MM.1S (cell line): ENCODE results near the gene DCBLD1.

Source experiments
- DNase-seq: peaks from one replicate; pipeline ENCODE4 v3.0.0-alpha.2; 2015
- H2AFZ ChIP-seq: fragments of 300-600 bp; sonication (generic); 2 replicates; pipeline ENCODE4 v1.6.0; 2016; ENCODE audit warnings: antibody characterized with exemption, low read length
- H3F3A ChIP-seq: fragments of 300-600 bp; sonication (generic); 2 replicates; pipeline ENCODE4 v1.6.1; 2016; ENCODE audit warnings: mild to moderate bottlenecking, antibody characterized with exemption, low read length, moderate library complexity, mixed read lengths; ENCODE audit not compliant: insufficient read depth
- H3K27ac ChIP-seq: fragments of 300-600 bp; sonication (generic); 2 replicates; pipeline ENCODE4 v1.5.1; 2016; ENCODE audit warnings: mild to moderate bottlenecking, low read length
- H3K27me3 ChIP-seq: fragments of 300-600 bp; sonication (generic); replicated peaks from 2 replicates; pipeline ENCODE4 v1.6.0; 2016; ENCODE audit warnings: low read length; ENCODE audit not compliant: insufficient read depth
- H3K36me3 ChIP-seq: fragments of 300-600 bp; sonication (generic); replicated peaks from 2 replicates; pipeline ENCODE4 v1.6.1; 2016; ENCODE audit warnings: mild to moderate bottlenecking, low read length, mixed read lengths; ENCODE audit not compliant: insufficient read depth
- H3K4me1 ChIP-seq: fragments of 300-600 bp; sonication (generic); 2 replicates; pipeline ENCODE4 v1.6.1; 2016; ENCODE audit warnings: low read length, mixed read lengths
- H3K4me2 ChIP-seq: fragments of 300-600 bp; sonication (generic); 2 replicates; pipeline ENCODE4 v1.6.0; 2016; ENCODE audit warnings: low read depth, low read length
- H3K4me3 ChIP-seq: fragments of 300-600 bp; sonication (generic); 2 replicates; pipeline ENCODE4 v1.5.1; 2016; ENCODE audit warnings: low read length, mixed read lengths
- H3K79me2 ChIP-seq: fragments of 300-600 bp; sonication (generic); 2 replicates; pipeline ENCODE4 v1.6.1; 2016; ENCODE audit warnings: mixed run types, low read length, mixed read lengths
- H3K9ac ChIP-seq: fragments of 300-600 bp; sonication (generic); 2 replicates; pipeline ENCODE4 v1.6.1; 2016; ENCODE audit warnings: low read length, mixed read lengths
- H3K9me2 ChIP-seq: fragments of 300-600 bp; sonication (generic); replicated peaks from 2 replicates; pipeline ENCODE4 v1.6.1; 2016; ENCODE audit warnings: mild to moderate bottlenecking, low read length, mixed read lengths; ENCODE audit not compliant: insufficient read depth
- H3K9me3 ChIP-seq: fragments of 300-600 bp; sonication (generic); replicated peaks from 2 replicates; pipeline ENCODE4 v1.6.1; 2016; ENCODE audit warnings: mild to moderate bottlenecking, low read length, mixed read lengths; ENCODE audit not compliant: insufficient read depth
- H4K20me1 ChIP-seq: fragments of 300-600 bp; sonication (generic); 2 replicates; pipeline ENCODE4 v1.6.1; 2016; ENCODE audit warnings: mild to moderate bottlenecking, low read length, moderate library complexity, mixed read lengths; ENCODE audit not compliant: insufficient read depth
- EZH2 ChIP-seq: fragments of 300-600 bp; sonication (generic); optimal IDR thresholded peaks from 2 replicates; pipeline ENCODE3; 2017; ENCODE audit warnings: low read depth, mild to moderate bottlenecking, antibody characterized with exemption, low read length, mixed read lengths
- EZH2phosphoT487 ChIP-seq: fragments of 300-600 bp; sonication (generic); IDR thresholded peaks from 2 replicates; pipeline ENCODE4 v1.6.1; 2018; ENCODE audit warnings: antibody characterized with exemption, low read length
- TF ChIP-seq, protein P1 (sequence below): fragments of 300-600 bp; sonication (generic); IDR thresholded peaks from 2 replicates; pipeline ENCODE4 v1.5.1; 2016; ENCODE audit warnings: antibody characterized with exemption, low read length, mixed read lengths

The DCBLD1 gene

DNA sequence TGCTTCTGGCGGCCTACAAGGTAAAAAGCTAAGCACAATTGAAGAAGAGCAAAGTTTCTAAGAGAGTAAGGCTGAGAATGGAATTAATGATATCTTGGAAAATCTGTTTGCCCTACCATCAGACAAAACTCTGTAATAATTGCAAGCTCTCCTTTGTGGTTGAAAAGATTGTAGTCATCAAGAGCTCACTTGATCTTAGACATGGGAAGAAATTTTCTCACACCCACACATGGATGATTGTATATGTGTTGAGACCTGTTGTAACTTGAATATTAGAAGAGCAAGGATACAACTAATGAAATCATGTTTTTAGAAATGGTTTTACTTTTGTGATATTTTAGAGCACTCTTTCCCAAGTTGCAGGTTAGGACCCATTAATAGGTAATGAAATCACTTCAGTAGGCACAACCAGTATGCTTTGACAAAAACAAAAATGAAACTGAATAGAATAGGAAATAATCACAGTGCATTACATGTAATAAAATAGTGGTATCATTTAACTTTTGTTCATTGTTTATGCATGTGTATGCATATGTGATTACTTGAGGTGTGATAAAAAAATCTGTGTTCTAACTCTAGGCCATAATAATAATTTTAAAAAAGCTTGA lies 14.0 kb downstream of the DCBLD1 start:
- no peak for TF ChIP-seq EZH2
- TF ChIP-seq, protein P1, sequence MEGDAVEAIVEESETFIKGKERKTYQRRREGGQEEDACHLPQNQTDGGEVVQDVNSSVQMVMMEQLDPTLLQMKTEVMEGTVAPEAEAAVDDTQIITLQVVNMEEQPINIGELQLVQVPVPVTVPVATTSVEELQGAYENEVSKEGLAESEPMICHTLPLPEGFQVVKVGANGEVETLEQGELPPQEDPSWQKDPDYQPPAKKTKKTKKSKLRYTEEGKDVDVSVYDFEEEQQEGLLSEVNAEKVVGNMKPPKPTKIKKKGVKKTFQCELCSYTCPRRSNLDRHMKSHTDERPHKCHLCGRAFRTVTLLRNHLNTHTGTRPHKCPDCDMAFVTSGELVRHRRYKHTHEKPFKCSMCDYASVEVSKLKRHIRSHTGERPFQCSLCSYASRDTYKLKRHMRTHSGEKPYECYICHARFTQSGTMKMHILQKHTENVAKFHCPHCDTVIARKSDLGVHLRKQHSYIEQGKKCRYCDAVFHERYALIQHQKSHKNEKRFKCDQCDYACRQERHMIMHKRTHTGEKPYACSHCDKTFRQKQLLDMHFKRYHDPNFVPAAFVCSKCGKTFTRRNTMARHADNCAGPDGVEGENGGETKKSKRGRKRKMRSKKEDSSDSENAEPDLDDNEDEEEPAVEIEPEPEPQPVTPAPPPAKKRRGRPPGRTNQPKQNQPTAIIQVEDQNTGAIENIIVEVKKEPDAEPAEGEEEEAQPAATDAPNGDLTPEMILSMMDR: no peak
- no peak for TF ChIP-seq EZH2phosphoT487
- peak overlapping the region; percentile 41; the same call in 1 of the 2 replicates for H3K4me2 ChIP-seq
- no peaks in the 10 kb centered on the region for H3K9me3 ChIP-seq
- no peaks in the 10 kb centered on the region for H3K27me3 ChIP-seq
- peaks cover 43% of the 10 kb centered on the region for H3K4me1 ChIP-seq
- H3K79me2 ChIP-seq: peaks cover 98% of the 10 kb centered on the region
- no peaks in the 10 kb centered on the region for H4K20me1 ChIP-seq
- peaks cover 20% of the 10 kb centered on the region for H3F3A ChIP-seq
- peak overlapping the region; percentile 25 for H3K4me3 ChIP-seq
- H3K9ac ChIP-seq: no peak overlapping the region
- no peak overlapping the region for H2AFZ ChIP-seq
- no peaks in the 10 kb centered on the region for H3K9me2 ChIP-seq
- peak; percentile 34 for DNase-seq
- H3K36me3 ChIP-seq: no peaks in the 10 kb centered on the region
- peak overlapping the region; percentile 29; the same call in 1 of the 2 replicates for H3K27ac ChIP-seq

DNA sequence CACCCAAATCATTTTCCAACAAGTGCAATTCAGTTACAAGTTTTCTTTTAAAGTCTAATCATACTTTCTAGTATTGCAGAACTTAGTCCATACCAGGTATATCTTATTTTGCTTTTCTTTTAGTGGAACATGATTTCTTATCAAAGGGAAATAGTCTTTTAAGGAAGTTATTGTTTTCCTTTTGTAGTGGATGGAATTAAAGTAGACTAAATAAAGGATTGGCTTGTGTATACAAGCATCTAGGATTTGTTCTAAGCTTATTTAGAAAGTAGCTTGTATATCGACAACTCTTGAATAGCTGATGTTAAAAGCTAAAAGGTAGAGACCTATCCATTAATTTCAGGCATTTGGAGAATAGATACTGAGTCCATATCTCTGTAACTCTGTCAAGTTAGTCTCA lies 14.8 kb downstream of the DCBLD1 start:
- Histone ChIP-seq H3K4me1 (peaks cover 50% of the 10 kb centered on the region), H3K27ac (no peak overlapping the region), H4K20me1 (no peaks in the 10 kb centered on the region), H3K4me2 (peak overlapping the region; percentile 41; the same call in 1 of the 2 replicates), H3F3A (peaks cover 27% of the 10 kb centered on the region), H3K9me2 (no peaks in the 10 kb centered on the region), H3K27me3 (no peaks in the 10 kb centered on the region), H3K9ac (no peak overlapping the region), H3K36me3 (no peaks in the 10 kb centered on the region), H3K4me3 (no peak overlapping the region), H2AFZ (no peak overlapping the region), H3K79me2 (peaks cover 98% of the 10 kb centered on the region), H3K9me3 (no peaks in the 10 kb centered on the region)
- TF ChIP-seq EZH2: no peak
- TF ChIP-seq EZH2phosphoT487: no peak
- TF ChIP-seq, protein P1: no peak
- no peak for DNase-seq

DNA sequence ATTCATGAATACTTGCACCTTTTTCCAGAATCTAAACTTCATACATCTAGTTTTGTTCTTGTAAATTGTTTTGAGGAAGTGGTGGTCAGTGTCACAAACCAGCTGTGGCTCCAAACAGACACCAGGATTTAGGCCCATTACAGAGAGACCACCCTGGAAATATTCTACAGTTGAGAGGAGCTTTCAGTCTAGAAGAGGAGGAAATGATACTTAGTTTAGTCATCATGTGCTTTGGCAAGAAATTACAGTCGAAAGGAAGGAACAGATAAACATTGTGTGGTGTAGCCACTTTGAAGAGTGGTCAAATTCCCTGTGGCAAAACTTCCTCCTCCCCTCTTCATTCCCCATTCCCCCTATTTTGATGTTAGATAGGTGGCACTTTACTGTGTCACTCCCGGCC lies 15.7 kb downstream of the DCBLD1 start:
- H3K9ac ChIP-seq: no peak overlapping the region
- TF ChIP-seq EZH2phosphoT487 (no peak), EZH2 (no peak)
- TF ChIP-seq, protein P1: no peak
- no peaks in the 10 kb centered on the region for H3K9me3 ChIP-seq
- H3K4me3 ChIP-seq: no peak overlapping the region
- H3K79me2 ChIP-seq: peaks cover 98% of the 10 kb centered on the region
- H3F3A ChIP-seq: peaks cover 35% of the 10 kb centered on the region
- no peaks in the 10 kb centered on the region for H4K20me1 ChIP-seq
- peak overlapping the region; percentile 9 for H3K4me2 ChIP-seq
- DNase-seq: no peak
- no peaks in the 10 kb centered on the region for H3K27me3 ChIP-seq
- H3K36me3 ChIP-seq: no peaks in the 10 kb centered on the region
- peak overlapping the region; percentile 21; the same call in 1 of the 2 replicates for H3K27ac ChIP-seq
- H2AFZ ChIP-seq: no peak overlapping the region
- H3K9me2 ChIP-seq: no peaks in the 10 kb centered on the region
- H3K4me1 ChIP-seq: peaks cover 54% of the 10 kb centered on the region
